K562 (cell line): ENCODE measurements around the gene SMC4. TPM values are rescaled to one million over a fixed set of nuclear protein-coding genes. Genes with fewer than 3 reads are reported as not detected.

ENCODE experiments used
- FOXA3 ChIP-seq, 2 experiments: fragments of 450-650 bp in 1 of 2; sonication (generic) in 1 of 2; formaldehyde crosslinking; IDR thresholded peaks in 1 of 2; conservative IDR thresholded peaks in 1 of 2; 2 replicates each; pipeline versions ENCODE4 v1.4.0 to v1.8.0; 2020 to 2022; ENCODE audit warnings: mild to moderate bottlenecking in 2 of 2, missing genetic modification reagents in 1 of 2
- GTF2F1 ChIP-seq: IDR thresholded peaks from 2 replicates; pipeline ENCODE4 v1.6.1; 2011; ENCODE audit warnings: low read depth, low read length, improper control_type of control experiment
- L3MBTL2 ChIP-seq: fragments of 450-650 bp; IDR thresholded peaks from 2 replicates; pipeline ENCODE4 v1.6.1; 2016; ENCODE audit warnings: mild to moderate bottlenecking, moderate library complexity
- MGA ChIP-seq: fragments of 450-650 bp; IDR thresholded peaks from 2 replicates; pipeline ENCODE4 v1.6.1; 2016; ENCODE audit warnings: mild to moderate bottlenecking, moderate library complexity
- MNT ChIP-seq, 2 experiments: fragments of 450-650 bp; conservative IDR thresholded peaks; 2 replicates each; pipeline ENCODE4 v1.6.1; 2017; ENCODE audit warnings: mild to moderate bottlenecking in 2 of 2, moderate library complexity in 2 of 2
- PHF8 ChIP-seq: fragments of 200-600 bp; sonication (generic); IDR thresholded peaks from 2 replicates; pipeline ENCODE4 v1.6.1; 2012; ENCODE audit warnings: mixed run types, mild to moderate bottlenecking, inconsistent platforms, low read length, moderate library complexity, borderline replicate concordance
- POLR2AphosphoS5 ChIP-seq: IDR thresholded peaks from 2 replicates; pipeline ENCODE4 v1.6.1; 2011; ENCODE audit warnings: mild to moderate bottlenecking, low read depth, low read length, moderate library complexity; ENCODE audit not compliant: control insufficient read depth, insufficient read depth
- RBM25 ChIP-seq: fragments of 200-400 bp; formaldehyde crosslinking; IDR thresholded peaks from 2 replicates; pipeline ENCODE4 v1.6.1; 2018; ENCODE audit warnings: low read length, low read depth, moderate library complexity; ENCODE audit not compliant: severe bottlenecking
- TEAD4 ChIP-seq, 2 experiments: sonication (generic) in 1 of 2; formaldehyde crosslinking in 1 of 2; IDR thresholded peaks; 2 replicates each; pipeline versions ENCODE4 v1.6.1 to v1.8.0; 2012 to 2022; ENCODE audit warnings: borderline replicate concordance in 1 of 2, inconsistent platforms in 1 of 2, low read length in 1 of 2, mild to moderate bottlenecking in 1 of 2, missing genetic modification reagents in 1 of 2
- ZNF24 ChIP-seq: fragments of 450-650 bp; IDR thresholded peaks from 2 replicates; pipeline ENCODE4 v1.6.1; 2016
- polyA plus RNA-seq, 8 experiments: library from polyadenylated mRNA; depleted of rRNA in 4 of 8; stranded (reverse) in 5 of 8; unstranded in 3 of 8; fragments of >200 nt; fragmentation: Nextera tagmentation in 2 of 8; fragmentation: Illumina TruSeq in 1 of 8; extraction: Ambion mirVana in 2 of 8; extraction: Trizol in 1 of 8; gene quantifications; 2 replicates each; pipeline versions ENCODE4 v1.2.1 to v1.2.3, GENCODE V29; 2011 to 2014; ENCODE audit warnings: inconsistent platforms in 1 of 8, missing spikeins in 1 of 8
- total RNA-seq, 7 experiments: library from RNA; depleted of rRNA in 6 of 7; stranded (reverse); fragments of >200 nt in 6 of 7; fragmentation: Illumina TruSeq in 2 of 7; extraction: Trizol in 2 of 7; gene quantifications; 2 replicates each; pipeline versions ENCODE4 v1.2.1 to v1.2.3, GENCODE V29; 2011 to 2021; ENCODE audit warnings: low replicate concordance in 1 of 7
- TF ChIP-seq, protein P1 (sequence below): sonication (generic); formaldehyde crosslinking; IDR thresholded peaks from 2 replicates; pipeline ENCODE4 v1.9.0; 2022; ENCODE audit warnings: mild to moderate bottlenecking, missing genetic modification reagents
- TF ChIP-seq, protein P2 (sequence below): fragments of 450-650 bp; conservative IDR thresholded peaks from 2 replicates; pipeline ENCODE4 v1.6.1; 2016; ENCODE audit warnings: missing genetic modification characterization, low read depth, mild to moderate bottlenecking, missing compliant biosample characterization, moderate library complexity

The SMC4 gene
- total and polyA plus RNA-seq, 9 of the 15 experiments (the other 6 are each of a cell fraction or from before 2014, with no cell fraction given) = 87.9 to 347 (median 176) TPM

DNA sequence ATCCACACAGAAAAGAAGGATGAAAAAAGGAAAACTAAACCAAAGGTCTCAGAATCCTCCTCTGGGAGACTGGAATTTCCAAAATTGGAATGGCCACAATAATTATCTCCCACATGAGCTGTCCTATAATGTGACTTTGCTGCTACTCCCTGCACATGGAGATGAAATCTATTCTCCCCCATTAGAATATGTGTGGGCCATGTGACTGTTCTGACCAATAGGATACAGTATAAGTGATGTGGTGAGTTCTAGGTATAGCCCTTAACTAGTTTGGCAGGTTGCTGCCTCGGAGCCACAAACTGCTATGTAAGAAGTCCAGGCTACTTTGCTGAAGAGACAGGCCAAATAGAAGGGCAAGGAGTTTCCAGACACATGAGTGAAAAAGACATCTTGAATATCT is 45.0 kb downstream of the SMC4 start (continued):
- peak; percentile 62 for TF ChIP-seq MGA
- TF ChIP-seq L3MBTL2 = peak; percentile 54; the same call in 1 of the 2 replicates
- no peak for TF ChIP-seq GTF2F1
- TF ChIP-seq, protein P1, sequence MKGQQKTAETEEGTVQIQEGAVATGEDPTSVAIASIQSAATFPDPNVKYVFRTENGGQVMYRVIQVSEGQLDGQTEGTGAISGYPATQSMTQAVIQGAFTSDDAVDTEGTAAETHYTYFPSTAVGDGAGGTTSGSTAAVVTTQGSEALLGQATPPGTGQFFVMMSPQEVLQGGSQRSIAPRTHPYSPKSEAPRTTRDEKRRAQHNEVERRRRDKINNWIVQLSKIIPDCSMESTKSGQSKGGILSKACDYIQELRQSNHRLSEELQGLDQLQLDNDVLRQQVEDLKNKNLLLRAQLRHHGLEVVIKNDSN (CRISPR knock-in tag) = peak; percentile 93
- TF ChIP-seq ZNF24 = no peak
- no peak for TF ChIP-seq PHF8
- TF ChIP-seq, protein P2, sequence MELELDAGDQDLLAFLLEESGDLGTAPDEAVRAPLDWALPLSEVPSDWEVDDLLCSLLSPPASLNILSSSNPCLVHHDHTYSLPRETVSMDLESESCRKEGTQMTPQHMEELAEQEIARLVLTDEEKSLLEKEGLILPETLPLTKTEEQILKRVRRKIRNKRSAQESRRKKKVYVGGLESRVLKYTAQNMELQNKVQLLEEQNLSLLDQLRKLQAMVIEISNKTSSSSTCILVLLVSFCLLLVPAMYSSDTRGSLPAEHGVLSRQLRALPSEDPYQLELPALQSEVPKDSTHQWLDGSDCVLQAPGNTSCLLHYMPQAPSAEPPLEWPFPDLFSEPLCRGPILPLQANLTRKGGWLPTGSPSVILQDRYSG = no peak
- TF ChIP-seq RBM25 = peak; percentile 19
- no peak for TF ChIP-seq FOXA3 (CRISPR knock-in tag; conservative IDR thresholded peaks at IDR 0.05 in 1 of 2, IDR thresholded peaks at IDR 0.05 in 1 of 2)
- peak; percentile 11 to 34; a peak in 1 of 4 replicates for TF ChIP-seq MNT (conservative IDR thresholded peaks at IDR 0.05)
- TF ChIP-seq TEAD4 (IDR thresholded peaks at IDR 0.05; ENCODE audit: low read length) = peak; percentile 30; the same call in 1 of the 2 replicates
- no peak for TF ChIP-seq TEAD4 (CRISPR knock-in tag; IDR thresholded peaks at IDR 0.05; ENCODE audit: borderline replicate concordance)
- TF ChIP-seq POLR2AphosphoS5 = 0 out of 2 replicates have a peak, but pooled peaks have one; percentile 32
